Caki2 (cell line): Measurements from ENCODE around the gene ZBTB4. TPM values are rescaled to one million over a fixed set of nuclear protein-coding genes. Genes with fewer than 3 reads are reported as not detected.
"Not testable (repeated sequence)": the region's sequence is repeated elsewhere in the genome, so short reads cannot be mapped to it uniquely, and the experiment has no call there.

ENCODE experiments used
- DNase-seq: peaks from one replicate; pipeline ENCODE4 v3.0.0-alpha.2; 2015; ENCODE audit warnings: low read depth
- in situ Hi-C: cut with HindIII; loops from 2 replicates; pipeline ENCODE4 v1.10.0; 2016; ENCODE audit warnings: low sequenced_read_pairs, low pct_unique_long_range_greater_than_20kb, mixed read lengths
- total RNA-seq: library from RNA; depleted of rRNA; stranded (reverse); fragments of >200 nt; shearing (Covaris generic); gene quantifications from 2 replicates; pipeline ENCODE4 v1.2.3, GENCODE V29; 2014; ENCODE audit warnings: low replicate concordance

ZBTB4 gene
- total RNA-seq, 1 experiment from 2014 or later, result 4.6 TPM

- DNase-seq, result peak; percentile 28
- in situ Hi-C loops, result no loop called here
Observed at GRCh38 chr17:7476494-7476893, 2.9 kb downstream of the ZBTB4 start.

- in situ Hi-C loops, result no loop called here
Observed at GRCh38 chr17:7475764-7476422, 3.5 kb downstream of the ZBTB4 start.

GRCh38 chr17:7474767-7475166, 4.7 kb downstream of the ZBTB4 start:
- in situ Hi-C loops, result not testable (repeated sequence)

More at GRCh38 chr17:7475764-7476422, 3.5 kb downstream of the ZBTB4 start:
- no peak for DNase-seq

GRCh38 chr17:7471729-7472128, 7.7 kb downstream of the ZBTB4 start:
- DNase-seq, result no peak
- in situ Hi-C loops, result no loop called here

More at GRCh38 chr17:7474767-7475166, 4.7 kb downstream of the ZBTB4 start:
- not testable (repeated sequence) for DNase-seq

GRCh38 chr17:7470457-7470973, 8.9 kb downstream of the ZBTB4 start:
- in situ Hi-C loops, DNase-seq: not testable (repeated sequence)

GRCh38 chr17:7469843-7470242, 9.6 kb downstream of the ZBTB4 start:
- in situ Hi-C loops, DNase-seq: not testable (repeated sequence)

GRCh38 chr17:7468804-7469389, 10.5 kb downstream of the ZBTB4 start:
- in situ Hi-C loops, result no loop called here
- DNase-seq, result no peak

GRCh38 chr17:7468290-7468689, 11.1 kb downstream of the ZBTB4 start:
- DNase-seq, result no peak
- in situ Hi-C loops, result no loop called here

GRCh38 chr17:7467498-7467897, 11.9 kb downstream of the ZBTB4 start:
- DNase-seq, result no peak
- in situ Hi-C loops, result no loop called here

GRCh38 chr17:7466639-7467341, 12.6 kb downstream of the ZBTB4 start:
- in situ Hi-C loops, result no loop called here
- DNase-seq, result no peak

- DNase-seq, result no peak
- in situ Hi-C loops, result no loop called here
Observed at GRCh38 chr17:7466318-7466638, 13.2 kb downstream of the ZBTB4 start.

- in situ Hi-C loops, result no loop called here
- no peak for DNase-seq
Observed at GRCh38 chr17:7465597-7466275, 13.7 kb downstream of the ZBTB4 start.

- in situ Hi-C loops, result no loop called here
- DNase-seq, result no peak
Observed at GRCh38 chr17:7464081-7464480, 15.3 kb downstream of the ZBTB4 start.

GRCh38 chr17:7463372-7463846, 16.0 kb downstream of the ZBTB4 start:
- in situ Hi-C loops, result no loop called here
- no peak for DNase-seq

GRCh38 chr17:7462474-7463371, 16.7 kb downstream of the ZBTB4 start:
- in situ Hi-C loops, result no loop called here

GRCh38 chr17:7460850-7461660, 18.4 kb downstream of the ZBTB4 start:
- in situ Hi-C loops, result no loop called here
- no peak for DNase-seq

More at GRCh38 chr17:7462474-7463371, 16.7 kb downstream of the ZBTB4 start:
- no peak for DNase-seq

GRCh38 chr17:7459961-7460545, 19.4 kb downstream of the ZBTB4 start:
- DNase-seq, result no peak
- in situ Hi-C loops, result no loop called here
